ENCODE results near the gene MACF1.
"Not testable (repeated sequence)": the region's sequence is repeated elsewhere in the genome, so short reads cannot be mapped to it uniquely, and the experiment has no call there.

The MACF1 gene

DNA sequence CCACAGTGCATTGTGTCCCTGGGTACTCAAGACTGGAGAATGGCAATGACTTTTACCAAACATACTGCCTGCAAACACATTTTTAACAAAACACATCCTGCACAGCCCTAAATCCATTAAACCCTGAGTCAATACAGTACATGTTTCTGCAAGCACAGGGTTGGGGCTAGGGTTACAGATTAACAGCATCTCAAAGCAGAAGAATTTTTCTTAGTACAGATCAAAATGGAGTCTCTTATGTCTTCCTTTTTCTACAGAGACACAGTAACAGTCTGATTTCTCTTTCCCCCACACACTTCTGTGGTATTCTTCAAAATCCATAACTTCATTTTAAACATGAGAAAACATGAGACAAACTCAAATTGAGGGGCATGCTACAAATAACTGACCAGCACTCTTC lies 300.8 kb downstream of the MACF1 start:
- H3K27ac ChIP-seq: no peak overlapping the region
- DNase-seq (ENCODE audit: low spot score): no peak
- H3K4me3 ChIP-seq: no peak overlapping the region
- TF ChIP-seq CTCF (IDR thresholded peaks at IDR 0.05): no peak

GRCh38 chr1:39507230-39507928 lies 302.9 kb downstream of the MACF1 start:
- TF ChIP-seq CTCF (IDR thresholded peaks at IDR 0.05): no peak
- DNase-seq (ENCODE audit: low spot score): no peak
- no peak overlapping the region for H3K27ac ChIP-seq

GRCh38 chr1:39508266-39508665 lies 303.8 kb downstream of the MACF1 start:
- Histone ChIP-seq H3K27ac (no peak overlapping the region), H3K4me3 (no peak overlapping the region)
- no peak for TF ChIP-seq CTCF (IDR thresholded peaks at IDR 0.05)
- no peak for DNase-seq (ENCODE audit: low spot score)

More at GRCh38 chr1:39507230-39507928, 302.9 kb downstream of the MACF1 start:
- no peak overlapping the region for H3K4me3 ChIP-seq

GRCh38 chr1:39508857-39509305 lies 304.4 kb downstream of the MACF1 start:
- Histone ChIP-seq H3K27ac (no peak overlapping the region), H3K4me3 (no peak overlapping the region)
- no peak for TF ChIP-seq CTCF (IDR thresholded peaks at IDR 0.05)
- DNase-seq (ENCODE audit: low spot score): no peak

GRCh38 chr1:39509360-39510009 lies 305.0 kb downstream of the MACF1 start:
- Histone ChIP-seq H3K4me3 (no peak overlapping the region), H3K27ac (no peak overlapping the region)
- DNase-seq (ENCODE audit: low spot score): no peak
- TF ChIP-seq CTCF (IDR thresholded peaks at IDR 0.05): no peak

- DNase-seq (ENCODE audit: low spot score); H3K4me3 ChIP-seq; H3K27ac ChIP-seq: not testable (repeated sequence)
Observed at GRCh38 chr1:39510570-39511186, 306.2 kb downstream of the MACF1 start.

GRCh38 chr1:39511477-39511876 lies 307.0 kb downstream of the MACF1 start:
- H3K27ac ChIP-seq; DNase-seq (ENCODE audit: low spot score); H3K4me3 ChIP-seq: not testable (repeated sequence)

DNA sequence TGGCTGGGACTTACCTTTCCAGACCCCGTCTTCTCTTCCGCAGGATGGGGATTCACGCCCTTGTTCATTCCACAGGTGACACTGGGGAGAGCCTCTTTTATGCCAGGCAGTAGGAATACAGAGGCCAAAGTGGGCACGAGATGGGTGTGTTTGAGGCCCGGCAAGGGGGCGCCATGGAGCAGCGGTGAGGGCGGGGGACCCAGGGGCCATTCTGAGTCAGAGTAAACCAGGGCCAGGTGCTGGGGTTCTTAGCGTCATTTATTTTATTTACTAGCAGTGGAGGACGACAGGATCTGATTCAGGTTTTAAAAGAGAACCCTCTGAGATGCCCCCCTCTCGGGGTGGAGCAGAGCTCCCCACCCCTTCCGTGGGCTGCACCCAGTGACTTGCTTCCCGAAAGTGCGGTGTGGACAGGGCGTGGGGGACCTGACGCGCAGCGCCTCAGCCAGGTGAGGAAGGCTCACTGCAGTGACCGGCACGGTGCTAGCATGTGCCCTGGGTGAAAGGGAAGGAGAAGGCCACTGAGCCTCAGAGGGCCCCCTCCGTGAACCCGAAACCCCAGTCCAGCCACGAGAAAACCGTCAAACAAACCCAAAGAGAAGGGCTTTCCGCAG lies 307.8 kb downstream of the MACF1 start:
- not testable (repeated sequence) for H3K27ac ChIP-seq; DNase-seq (ENCODE audit: low spot score); H3K4me3 ChIP-seq

GRCh38 chr1:39514710-39515124 lies 310.2 kb downstream of the MACF1 start:
- not testable (repeated sequence) for H3K27ac ChIP-seq

DNA sequence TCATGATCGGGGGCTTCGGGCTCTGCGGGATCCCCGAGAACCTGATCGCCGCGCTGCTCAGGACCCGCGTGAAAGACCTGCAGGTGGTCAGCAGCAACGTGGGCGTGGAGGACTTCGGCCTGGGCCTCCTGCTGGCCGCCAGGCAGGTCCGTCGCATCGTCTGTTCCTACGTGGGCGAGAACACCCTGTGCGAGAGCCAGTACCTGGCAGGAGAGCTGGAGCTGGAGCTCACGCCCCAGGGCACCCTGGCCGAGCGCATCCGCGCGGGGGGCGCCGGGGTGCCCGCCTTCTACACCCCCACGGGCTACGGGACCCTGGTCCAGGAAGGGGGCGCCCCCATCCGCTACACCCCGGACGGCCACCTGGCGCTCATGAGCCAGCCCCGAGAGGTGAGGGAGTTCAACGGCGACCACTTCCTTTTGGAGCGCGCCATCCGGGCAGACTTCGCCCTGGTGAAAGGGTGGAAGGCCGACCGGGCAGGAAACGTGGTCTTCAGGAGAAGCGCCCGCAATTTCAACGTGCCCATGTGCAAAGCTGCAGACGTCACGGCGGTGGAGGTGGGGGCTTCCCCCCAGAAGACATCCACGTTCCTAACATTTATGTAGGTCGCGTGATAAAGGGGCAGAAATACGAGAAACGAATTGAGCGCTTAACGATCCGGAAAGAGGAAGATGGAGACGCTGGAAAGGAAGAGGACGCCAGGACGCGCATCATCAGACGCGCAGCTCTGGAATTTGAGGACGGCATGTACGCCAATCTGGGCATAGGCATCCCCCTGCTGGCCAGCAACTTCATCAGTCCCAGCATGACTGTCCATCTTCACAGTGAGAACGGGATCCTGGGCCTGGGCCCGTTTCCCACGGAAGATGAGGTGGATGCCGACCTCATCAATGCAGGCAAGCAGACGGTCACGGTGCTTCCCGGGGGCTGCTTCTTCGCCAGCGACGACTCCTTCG lies 310.9 kb downstream of the MACF1 start:
- H3K4me3 ChIP-seq: peak overlapping the region; percentile 63
- not testable (repeated sequence) for DNase-seq (ENCODE audit: low spot score); H3K27ac ChIP-seq

More at GRCh38 chr1:39514710-39515124, 310.2 kb downstream of the MACF1 start:
- not testable (repeated sequence) for DNase-seq (ENCODE audit: low spot score)
- peak overlapping the region; percentile 63 for H3K4me3 ChIP-seq

DNA sequence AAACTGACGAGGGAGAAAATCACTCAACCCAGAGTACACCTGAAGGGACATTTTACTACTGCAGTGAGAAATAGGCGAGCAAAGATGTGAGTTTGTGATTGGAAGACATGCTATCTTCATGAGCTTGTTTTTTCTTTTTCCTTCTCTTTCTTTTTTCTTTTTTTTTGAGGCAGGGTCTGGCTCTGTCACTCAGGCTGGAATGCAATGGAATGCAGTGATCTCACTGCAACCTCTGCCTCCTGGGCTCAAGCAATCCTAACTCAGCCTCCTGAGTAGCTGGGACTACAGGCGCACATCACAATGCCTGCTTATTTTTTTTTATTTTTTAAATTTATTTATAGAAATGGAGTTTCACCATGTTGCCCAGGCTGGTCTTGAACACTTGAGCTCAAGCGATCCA lies 312.3 kb downstream of the MACF1 start:
- not testable (repeated sequence) for H3K27ac ChIP-seq; H3K4me3 ChIP-seq; DNase-seq (ENCODE audit: low spot score)
